HG02938 (cell line): ENCODE results near the gene MFSD12.
"Not testable (repeated sequence)": the region's sequence is repeated elsewhere in the genome, so short reads cannot be mapped to it uniquely, and the experiment has no call there.

Experiments
- ATAC-seq: cut with Tn5 transposase; IDR thresholded peaks from one replicate; pipeline ENCODE4 v1.9.1; 2021; ENCODE audit warnings: mild to moderate bottlenecking, moderate library complexity; ENCODE audit not compliant: unreplicated experiment

Gene MFSD12

DNA sequence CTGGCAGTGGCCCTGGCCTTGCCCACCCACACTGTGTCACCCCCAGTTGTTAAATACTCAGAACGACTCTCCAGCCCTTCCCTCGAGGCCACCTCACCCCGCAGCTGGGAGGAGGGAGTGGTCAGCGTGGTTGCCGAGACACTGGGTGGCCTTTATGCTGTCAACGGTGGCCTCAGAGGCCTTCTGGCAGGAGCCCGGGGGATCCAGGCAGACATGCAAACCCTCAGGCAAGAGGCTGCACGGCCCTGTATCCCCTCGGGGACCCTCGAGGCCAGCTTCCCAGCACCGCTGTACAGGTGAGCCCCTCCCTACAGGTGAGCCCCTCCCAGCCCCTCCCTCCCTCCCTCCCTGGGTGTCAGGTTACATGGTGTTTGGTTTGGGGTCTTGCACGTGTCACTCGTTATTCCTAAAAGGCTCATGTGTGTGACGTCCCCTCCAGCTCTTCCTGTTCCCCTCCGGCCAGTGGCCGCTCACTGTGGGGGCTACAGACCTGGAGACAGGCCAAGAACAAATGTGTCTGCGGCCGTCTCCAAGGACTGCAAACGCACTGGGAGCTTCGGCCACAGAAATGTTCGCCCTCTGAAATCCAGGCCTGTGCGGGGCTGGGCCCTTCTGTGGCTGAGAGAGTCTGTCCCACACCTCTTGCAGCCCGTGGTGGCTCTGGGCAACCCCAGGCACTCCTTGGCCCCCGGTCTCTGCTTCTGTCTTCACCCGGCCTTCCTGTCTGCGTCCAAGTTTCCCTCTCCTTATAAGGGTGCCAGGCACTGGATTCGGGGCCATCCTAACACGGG is 18.2 kb downstream of the MFSD12 start, which contains the start of gene TEKTIP1:
Gene TEKTIP1 (plus strand): TSS at position 210 of the 791 bp plus-strand sequence. CDS start 4 bp downstream, at position 214.
- ATAC-seq = no peak

DNA sequence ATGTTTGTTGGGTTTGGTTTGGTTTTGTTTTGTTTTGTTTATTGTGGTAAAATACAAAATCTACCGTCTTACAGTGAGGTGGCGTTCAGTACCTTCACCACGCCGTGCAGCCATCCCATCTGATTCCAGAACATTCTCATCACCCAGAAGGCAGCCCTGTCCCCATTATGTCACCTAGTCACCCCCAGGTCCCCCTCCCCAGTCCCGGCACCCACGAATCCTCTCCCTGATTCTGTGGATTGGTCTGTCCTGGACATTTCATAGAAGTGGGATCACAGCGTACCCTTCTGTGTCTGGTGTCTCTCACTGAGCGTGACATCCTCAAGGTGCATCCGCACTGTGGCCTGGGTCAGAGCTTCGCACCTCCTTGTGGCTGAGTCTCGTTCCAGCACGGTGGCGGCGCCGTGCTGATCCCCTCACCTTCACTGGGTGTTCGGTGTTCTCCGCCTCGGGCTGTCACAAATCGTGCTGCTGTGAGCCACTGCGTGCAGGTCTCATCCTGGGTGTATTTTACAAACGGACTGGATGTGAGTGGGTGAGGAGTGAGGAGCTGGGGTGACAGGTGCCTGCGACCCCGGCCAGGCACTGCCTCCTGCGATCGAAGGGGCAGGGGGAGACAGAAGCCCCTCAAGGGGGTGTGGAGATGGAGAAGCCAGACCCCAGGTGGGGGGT is 19.0 kb downstream of the MFSD12 start:
- no peak for ATAC-seq

DNA sequence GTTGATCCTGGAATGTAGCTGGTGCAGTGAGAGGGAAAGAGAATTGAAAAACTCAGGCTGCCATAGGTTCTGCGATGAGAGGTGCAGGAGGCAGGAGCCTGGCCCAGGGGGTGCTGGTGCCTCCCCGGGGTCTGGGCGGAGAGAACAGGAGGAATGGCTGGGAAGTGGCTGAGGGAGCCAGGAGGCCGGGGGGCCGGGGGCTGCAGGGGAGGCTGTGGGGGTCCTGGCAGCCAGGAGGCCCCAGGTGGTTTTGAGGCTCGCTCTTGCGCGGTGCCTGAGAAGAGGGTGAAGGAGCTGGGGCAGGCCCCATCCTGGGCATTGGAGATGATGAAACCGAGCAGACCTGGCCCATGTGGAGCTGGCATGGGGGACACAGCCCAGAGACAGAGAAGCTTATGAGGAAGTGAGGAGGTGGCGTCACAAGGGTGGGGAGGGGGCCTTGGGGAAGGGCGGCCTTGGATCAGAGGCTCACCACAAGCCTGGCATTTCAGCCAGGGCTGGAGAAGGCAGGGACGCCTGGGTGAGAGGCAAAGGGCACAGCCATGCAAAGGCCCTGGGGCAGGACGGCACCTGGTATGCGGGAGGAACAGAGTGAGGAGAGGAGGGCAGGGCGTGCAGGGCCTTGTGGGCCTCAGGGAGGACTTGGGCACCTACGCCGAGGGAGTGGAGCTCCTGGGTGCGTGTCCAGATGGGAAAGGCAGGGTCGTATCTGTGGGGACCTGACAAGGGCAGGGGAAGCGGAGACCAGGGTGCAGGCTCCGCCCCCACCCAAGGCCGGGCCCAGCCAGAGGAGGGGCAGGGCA is 19.7 kb downstream of the MFSD12 start:
- ATAC-seq = no peak

DNA sequence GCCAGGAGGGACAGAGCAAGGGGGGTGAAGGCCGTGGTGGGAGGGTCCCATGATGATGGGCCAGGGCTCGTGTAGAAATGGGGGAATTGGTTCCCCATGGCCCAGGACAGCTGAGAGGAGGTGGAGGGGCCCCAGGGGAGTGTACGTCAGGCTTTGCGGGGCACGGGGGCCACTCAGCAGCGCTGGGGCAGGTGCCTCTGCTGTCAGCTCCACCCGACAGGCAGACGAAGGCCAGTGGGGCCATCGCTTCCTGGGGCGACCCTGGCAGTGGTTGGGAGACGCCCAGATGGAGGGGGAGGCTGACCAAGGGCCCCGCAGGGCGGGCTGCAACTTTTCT is 20.3 kb downstream of the MFSD12 start:
- ATAC-seq = no peak

DNA sequence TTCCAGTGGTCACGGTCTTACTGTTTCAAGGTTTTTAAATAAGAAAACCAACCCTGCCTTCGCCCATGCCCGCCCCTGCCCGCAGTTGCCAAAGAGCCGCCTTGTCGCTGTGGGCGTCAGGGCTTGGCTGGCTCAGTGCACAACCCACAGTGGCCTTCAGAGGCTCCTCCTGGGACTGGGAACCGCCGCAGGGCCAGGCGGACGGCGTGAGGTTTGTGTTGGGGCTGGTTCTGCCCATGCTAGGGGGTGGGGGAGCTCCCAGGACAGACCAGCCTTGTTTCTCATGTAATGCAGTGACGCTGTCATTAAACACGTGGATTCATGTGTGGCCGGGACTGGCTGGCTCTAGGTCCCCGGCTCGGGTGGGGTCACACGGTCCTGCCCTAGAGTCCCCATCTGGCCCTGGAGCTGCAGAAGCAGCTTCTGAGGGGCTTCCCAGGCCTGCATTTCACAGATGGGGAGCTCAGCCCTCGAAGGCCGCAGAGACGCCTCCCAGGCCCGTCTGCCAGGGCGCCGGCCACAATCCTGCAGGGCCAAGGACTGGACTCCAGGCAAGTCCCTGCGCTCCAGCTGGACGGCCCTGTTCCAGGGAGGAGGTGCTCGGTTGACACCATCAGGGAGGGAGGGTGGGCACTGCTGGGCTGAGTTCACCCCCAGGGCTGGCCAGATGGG is 20.8 kb downstream of the MFSD12 start:
- ATAC-seq = no peak

DNA sequence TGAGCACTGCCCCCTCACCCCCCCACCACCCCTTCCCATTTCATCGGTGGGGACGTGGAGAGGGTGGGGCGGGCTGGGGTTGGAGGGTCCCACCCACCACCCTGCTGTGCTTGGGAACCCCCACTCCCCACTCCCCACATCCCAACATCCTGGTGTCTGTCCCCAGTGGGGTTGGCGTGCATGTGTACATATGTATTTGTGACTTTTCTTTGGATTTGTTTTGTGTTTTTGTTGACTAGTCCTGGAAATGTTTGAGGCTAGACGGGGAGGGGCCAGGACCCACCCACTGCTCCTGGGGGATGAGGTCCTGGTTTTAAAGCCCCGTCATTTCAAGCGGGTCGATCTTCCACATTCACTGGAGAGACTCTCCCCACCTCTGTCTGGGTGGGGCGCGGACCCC is 21.4 kb downstream of the MFSD12 start:
- no peak for ATAC-seq

DNA sequence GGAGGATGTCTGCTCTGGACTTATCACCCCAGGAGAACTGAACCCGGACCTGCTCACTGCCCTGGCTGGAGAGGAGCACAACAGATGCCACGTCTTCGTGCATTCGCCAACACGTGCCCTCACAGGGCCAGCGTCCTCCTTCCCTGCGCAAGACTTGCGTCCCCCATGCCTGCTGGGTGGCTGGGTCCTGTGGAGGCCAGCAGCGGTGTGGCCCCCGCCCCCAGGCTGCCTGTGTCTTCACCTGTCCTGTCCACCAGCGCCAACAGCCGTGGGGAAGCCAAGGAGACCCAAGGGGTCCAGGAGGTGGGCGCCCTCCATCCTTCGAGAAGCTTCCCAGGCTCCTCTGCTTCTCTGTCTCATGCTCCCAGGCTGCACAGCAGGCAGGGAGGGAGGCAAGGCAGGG is 21.8 kb downstream of the MFSD12 start:
- ATAC-seq = no peak

DNA sequence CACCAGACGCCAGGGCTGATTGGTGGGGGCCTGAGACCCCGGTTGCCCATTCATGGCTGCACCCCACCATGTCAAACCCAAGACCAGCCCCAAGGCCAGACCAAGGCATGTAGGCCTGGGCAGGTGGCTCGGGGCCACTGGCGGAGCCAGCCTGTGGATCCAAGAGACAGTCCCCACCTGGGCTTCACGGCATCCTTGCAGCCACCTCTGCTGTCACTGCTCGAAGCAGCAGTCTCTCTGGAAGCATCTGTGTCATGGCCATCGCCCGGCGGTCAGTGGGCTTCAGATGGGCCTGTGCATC is 22.2 kb downstream of the MFSD12 start:
- ATAC-seq = no peak

DNA sequence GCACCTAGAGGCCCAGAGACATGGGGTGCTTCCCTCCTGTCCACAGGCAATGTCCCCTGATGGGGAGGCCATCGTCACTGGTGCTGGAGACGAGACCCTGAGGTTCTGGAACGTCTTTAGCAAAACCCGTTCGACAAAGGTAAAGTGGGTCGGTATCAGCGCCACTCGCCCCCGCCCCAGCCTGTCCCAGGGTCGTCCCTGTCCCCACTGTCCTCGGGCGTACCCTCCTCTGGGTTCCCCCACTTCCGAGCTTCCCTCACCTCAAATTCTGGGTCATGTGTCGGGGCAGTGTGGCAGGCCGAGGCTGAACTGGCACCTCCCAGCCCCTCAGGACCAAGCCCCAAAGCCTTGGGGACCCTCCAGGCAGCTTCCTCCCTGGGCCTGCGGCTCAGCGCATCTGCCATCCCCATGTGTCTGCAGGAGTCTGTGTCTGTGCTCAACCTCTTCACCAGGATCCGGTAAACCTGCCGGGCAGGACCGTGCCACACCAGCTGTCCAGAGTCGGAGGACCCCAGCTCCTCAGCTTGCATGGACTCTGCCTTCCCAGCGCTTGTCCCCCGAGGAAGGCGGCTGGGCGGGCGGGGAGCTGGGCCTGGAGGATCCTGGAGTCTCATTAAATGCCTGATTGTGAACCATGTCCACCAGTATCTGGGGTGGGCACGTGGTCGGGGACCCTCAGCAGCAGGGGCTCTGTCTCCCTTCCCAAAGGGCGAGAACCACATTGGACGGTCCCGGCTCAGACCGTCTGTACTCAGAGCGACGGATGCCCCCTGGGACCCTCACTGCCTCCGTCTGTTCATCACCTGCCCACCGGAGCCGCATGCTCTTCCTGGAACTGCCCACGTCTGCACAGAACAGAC is 22.8 kb downstream of the MFSD12 start:
- ATAC-seq = no peak

DNA sequence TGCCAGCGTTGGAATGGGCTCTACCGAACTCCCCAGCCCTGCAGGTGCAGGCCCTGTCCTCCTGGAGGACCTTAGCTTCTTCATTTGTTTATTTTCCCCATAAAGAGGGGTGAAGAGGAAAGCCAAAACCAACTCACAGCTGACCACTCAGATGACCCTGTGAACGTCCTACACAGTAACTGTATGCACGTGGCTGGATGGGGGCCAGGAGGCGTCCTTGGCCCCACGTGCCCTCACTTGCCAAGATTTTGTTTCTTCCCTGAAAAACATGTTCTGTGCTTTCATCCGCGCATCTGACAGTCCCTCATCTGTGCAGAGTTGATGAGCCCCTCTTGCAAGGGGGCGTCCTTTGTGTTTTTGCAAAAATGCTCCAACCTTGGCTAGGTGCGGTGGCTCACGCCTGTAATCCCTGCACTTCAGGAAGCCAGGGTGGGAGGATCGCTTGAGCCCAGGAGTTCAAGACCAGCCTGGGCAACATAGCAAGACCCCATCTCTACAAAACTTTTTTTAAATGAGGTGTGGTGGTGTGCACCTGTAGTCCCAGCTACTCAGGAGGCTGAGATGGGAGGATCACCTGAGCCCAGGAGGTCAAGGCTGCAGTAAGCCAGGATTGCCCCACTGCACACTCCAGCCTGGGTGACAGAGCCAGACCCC is 23.7 kb downstream of the MFSD12 start:
- no peak for ATAC-seq

DNA sequence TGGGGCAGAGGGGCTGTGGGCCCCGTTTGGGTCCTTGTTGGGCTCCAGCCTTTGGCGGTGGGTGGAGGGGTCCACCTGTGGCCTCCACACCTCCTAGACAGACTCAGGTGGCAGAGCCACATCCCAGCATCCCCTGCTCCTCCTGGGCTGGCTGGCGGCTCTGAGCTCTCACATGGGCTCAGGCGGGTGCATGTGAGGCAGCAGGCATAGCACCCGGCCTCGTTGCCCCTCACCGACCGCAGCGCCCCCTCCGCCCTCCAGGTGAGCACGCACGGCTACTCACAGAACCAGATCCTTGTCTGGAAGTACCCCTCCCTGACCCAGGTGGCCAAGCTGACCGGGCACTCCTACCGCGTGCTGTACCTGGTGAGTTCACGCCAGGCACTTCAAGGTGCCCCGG is 24.4 kb downstream of the MFSD12 start:
- no peak for ATAC-seq

DNA sequence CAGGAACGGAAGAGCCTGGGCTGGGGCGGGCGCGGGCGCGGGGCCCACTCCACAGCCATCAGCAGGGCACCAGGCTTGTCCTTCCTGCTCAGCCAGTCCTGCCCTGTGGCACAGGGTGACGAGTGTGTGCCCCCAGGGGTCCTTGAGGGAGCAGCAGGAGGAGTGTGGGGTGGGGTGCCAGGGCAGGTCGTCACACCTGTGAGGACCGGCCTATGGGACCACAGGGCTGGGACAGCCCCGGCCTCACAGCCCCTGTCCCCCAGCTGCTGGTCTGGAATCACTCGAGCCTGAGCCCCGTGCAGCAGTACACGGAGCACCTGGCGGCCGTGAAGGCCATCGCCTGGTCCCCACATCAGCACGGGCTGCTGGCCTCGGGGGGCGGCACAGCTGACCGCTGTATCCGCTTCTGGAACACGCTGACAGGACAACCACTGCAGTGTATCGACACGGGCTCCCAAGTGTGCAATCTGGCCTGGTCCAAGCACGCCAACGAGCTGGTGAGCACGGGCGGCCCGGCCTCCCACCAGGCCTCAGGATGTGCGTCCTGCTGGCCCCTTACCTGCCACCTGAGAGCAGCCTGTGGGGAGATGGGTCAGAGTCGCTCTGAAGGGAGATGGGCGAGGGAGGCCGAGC is 25.1 kb downstream of the MFSD12 start:
- ATAC-seq = no peak

DNA sequence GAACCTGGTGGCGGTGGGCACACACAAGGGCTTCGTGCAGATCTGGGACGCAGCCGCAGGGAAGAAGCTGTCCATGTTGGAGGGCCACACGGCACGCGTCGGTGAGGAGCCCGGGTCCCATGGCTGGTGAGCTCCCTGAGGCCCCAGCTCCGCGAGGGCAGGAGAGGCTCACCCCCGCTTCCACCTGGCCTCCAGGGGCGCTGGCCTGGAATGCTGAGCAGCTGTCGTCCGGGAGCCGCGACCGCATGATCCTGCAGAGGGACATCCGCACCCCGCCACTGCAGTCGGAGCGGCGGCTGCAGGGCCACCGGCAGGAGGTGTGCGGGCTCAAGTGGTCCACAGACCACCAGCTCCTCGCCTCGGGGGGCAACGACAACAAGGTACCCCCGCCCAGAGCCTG is 25.7 kb downstream of the MFSD12 start:
- no peak for ATAC-seq

DNA sequence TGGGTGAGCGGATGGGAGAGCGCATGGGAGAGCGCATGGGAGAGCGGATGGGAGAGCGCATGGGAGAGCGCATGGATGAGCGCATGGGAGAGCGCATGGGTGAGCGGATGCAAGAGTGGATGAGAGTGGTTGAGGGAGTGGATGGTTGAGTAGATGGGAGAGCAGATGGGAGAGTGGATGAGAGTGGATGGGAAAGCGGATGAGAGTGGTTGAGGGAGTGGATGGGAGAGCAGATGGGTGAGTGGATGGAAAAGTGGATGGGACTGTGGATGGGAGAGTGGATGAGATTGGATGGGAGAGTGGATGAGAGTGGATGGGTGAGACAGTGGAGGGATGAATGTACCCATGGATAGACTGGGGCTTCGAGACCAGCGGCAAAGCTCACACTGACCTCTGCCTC is 27.0 kb downstream of the MFSD12 start:
- no peak for ATAC-seq

DNA sequence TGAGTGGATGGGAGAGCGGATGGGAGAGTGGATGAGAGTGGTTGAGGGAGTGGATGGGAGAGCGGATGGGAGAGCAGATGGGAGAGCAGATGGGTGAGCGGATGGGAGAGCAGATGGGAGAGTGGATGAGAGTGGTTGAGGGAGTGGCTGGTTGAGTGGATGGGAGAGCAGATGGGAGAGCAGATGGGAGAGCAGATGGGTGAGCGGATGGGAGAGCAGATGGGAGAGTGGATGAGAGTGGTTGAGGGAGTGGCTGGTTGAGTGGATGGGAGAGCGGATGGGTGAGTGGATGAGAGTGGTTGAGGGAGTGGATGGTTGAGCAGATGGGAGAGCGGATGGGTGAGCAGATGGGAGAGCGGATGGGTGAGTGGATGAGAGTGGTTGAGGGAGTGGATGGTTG is 28.1 kb downstream of the MFSD12 start:
- ATAC-seq = not testable (repeated sequence)

DNA sequence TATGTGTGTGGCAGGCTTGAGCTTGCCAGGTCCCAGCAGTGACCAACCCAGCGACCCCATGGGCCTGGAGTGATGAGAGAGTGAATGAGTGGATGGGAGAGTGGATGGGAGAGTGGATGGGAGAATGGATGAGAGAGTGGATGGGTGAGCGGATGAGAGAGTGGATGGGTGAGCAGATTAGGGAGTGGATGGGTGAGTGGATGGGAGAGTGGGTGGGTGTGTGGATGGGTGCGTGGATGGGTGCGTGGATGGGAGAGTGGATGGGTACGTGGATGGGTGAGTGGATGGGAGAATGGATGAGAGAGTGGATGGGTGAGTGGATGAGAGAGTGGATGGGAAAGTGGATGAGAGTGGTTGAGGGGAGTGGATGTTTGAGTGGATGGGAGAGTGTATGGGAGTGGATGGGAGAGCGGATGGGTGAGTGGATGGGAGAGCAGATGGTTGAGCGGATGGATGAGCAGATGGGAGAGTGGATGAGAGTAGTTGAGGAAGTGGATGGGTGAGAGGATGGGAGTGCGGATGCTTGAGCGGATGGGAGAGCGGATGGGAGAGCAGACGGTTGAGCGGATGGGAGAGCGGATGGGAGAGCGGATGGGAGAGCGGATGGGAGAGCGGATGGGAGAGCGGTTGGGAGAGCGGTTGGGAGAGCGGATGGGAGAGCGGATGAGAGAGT is 28.7 kb downstream of the MFSD12 start:
- ATAC-seq = no peak

DNA sequence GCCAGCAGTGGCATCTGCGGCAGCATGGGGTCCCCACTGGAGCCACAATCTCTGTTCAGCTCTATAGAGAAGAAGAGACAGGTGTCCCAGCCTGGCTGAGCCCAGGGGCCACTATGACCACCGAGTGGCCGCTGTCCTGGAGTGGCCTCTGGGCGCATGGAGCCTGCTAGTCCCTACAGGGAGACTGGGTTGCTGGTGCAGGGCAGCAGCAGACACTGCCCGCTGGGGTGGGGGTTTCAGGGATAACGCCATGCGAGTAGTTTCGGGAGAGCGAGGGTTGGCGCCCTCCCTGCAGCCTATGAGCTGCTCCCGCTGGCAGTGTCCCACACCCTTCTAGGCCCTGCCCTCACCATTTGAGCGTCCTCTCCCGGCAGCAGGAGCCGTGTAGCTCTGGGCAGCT is 29.3 kb downstream of the MFSD12 start:
- ATAC-seq = no peak

DNA sequence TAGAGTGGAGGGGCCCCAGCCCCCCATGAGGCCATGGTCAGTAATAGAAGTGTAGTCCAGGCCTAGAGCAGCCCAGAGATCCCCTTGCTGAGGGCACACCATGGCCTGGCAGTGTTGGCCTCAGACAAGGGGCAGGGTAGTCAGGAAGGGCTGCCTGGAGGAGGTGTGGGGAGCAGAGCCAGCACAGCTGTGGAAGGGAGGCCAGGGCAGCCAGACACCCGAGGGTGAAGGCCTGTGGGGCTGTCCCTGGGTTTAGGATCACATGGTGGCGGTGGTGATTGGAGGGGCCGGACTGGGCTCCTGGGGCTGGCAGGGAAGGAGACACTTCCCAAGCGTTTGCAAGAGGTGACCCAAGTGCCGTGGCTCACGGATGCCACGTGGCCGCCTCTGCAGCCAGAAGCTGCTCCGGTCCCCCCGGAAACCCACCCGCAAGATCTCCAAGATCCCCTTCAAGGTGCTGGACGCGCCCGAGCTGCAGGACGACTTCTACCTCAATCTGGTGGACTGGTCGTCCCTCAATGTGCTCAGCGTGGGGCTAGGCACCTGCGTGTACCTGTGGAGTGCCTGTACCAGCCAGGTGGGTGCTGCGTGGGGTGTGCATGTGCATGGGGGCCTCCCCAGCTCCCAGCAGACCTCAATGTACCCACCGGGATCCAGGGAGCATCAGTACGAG is 30.0 kb downstream of the MFSD12 start:
- no peak for ATAC-seq
